SK-N-MC (cell line): ENCODE data around the gene WDR20.

Experiments
- EZH2 ChIP-seq: fragments of 200-600 bp; sonication (generic); IDR thresholded peaks from one replicate; pipeline ENCODE4 v1.6.1; 2017; ENCODE audit warnings: antibody characterized with exemption
- FOXP2 ChIP-seq: optimal IDR thresholded peaks from 2 replicates; pipeline ENCODE3; 2011; ENCODE audit warnings: mild to moderate bottlenecking, moderate library complexity; ENCODE audit not compliant: insufficient read depth; ENCODE audit errors: extremely low read length, control extremely low read depth
- POLR2AphosphoS5 ChIP-seq: IDR thresholded peaks from 2 replicates; pipeline ENCODE4 v1.6.1; 2012; ENCODE audit warnings: mild to moderate bottlenecking, low read depth, low read length, borderline replicate concordance

DNA sequence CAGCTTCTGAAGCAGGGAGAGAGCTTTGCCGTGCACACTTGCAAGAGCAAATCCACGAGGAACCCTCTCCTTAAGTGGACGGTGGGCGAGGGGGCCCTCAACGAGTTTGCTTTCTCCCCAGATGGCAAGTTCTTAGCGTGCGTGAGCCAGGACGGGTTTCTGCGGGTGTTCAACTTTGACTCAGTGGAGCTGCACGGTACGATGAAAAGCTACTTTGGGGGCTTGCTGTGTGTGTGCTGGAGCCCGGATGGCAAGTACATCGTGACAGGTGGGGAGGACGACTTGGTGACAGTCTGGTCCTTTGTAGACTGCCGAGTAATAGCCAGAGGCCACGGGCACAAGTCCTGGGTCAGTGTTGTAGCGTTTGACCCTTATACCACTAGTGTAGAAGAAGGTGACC lies 69.0 kb downstream of the WDR20 start:
- TF ChIP-seq EZH2 (no peak), POLR2AphosphoS5 (no peak), FOXP2 (no peak)
